ENCODE data around the gene PLEKHG3. TPM values are rescaled to one million over a fixed set of nuclear protein-coding genes. Genes with fewer than 3 reads are reported as not detected.

PLEKHG3 gene
- total RNA-seq, 1 experiment from 2014 or later = 34.0 TPM

DNA sequence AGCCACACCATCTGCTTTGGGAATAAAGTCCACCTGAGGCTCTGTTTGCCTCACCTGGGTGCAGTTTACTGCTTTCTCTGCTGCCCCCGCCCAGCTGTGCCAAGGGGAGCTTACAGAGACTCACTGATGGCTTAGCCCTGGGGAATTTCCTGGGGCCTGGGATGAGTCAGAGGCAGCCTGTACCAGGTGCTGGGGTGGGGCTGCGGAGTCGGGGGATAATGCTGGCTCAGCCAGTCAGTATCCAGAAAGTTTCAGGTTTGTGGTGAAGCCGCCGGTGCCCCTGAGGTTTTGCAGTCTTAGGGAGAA is 22.3 kb downstream of the PLEKHG3 start:
- no TSS peak for BruUV-seq (replicated peaks)
- DNase-seq (ENCODE audit: low read depth, low spot score) = no peak
- ChIA-PET CTCF (no interaction called here), POLR2A (no interaction called here)
- Histone ChIP-seq H3K27me3 (ENCODE audit: control insufficient read depth, insufficient read depth, low read length) (no peaks in the 10 kb centered on the region), H3K4me3 (ENCODE audit: low read depth in 2 of 2, low read length in 2 of 2) (no peak overlapping the region), H3K36me3 (ENCODE audit: control insufficient read depth, insufficient read depth, low read length) (no peaks in the 10 kb centered on the region), H3K9me3 (ENCODE audit: control insufficient read depth, insufficient read depth, low read depth, low read length) (no peaks in the 10 kb centered on the region), H3K27ac (ENCODE audit: low read length) (no peak overlapping the region), H3K4me1 (ENCODE audit: control insufficient read depth, insufficient read depth, low read length) (peaks cover 12% of the 10 kb centered on the region; the same call in 1 of the 2 replicates)
- in situ Hi-C loops (cut with HindIII; ENCODE audit: low pct_unique_long_range_greater_than_20kb, low sequenced_read_pairs) = no loop called here
- intact Hi-C loops (cut with micrococcal nuclease; ENCODE audit: unreplicated experiment) = no loop called here
- TF ChIP-seq POLR2AphosphoS5 (IDR thresholded peaks at IDR 0.05; ENCODE audit: low read depth, low read length) (no peak), SIN3A (IDR thresholded peaks at IDR 0.05; ENCODE audit: borderline replicate concordance, insufficient read depth, low read depth, low read length) (no peak), TCF7L2 (IDR thresholded peaks at IDR 0.05; ENCODE audit: low read depth, low read length) (no peak)
- TF ChIP-seq, protein P1, sequence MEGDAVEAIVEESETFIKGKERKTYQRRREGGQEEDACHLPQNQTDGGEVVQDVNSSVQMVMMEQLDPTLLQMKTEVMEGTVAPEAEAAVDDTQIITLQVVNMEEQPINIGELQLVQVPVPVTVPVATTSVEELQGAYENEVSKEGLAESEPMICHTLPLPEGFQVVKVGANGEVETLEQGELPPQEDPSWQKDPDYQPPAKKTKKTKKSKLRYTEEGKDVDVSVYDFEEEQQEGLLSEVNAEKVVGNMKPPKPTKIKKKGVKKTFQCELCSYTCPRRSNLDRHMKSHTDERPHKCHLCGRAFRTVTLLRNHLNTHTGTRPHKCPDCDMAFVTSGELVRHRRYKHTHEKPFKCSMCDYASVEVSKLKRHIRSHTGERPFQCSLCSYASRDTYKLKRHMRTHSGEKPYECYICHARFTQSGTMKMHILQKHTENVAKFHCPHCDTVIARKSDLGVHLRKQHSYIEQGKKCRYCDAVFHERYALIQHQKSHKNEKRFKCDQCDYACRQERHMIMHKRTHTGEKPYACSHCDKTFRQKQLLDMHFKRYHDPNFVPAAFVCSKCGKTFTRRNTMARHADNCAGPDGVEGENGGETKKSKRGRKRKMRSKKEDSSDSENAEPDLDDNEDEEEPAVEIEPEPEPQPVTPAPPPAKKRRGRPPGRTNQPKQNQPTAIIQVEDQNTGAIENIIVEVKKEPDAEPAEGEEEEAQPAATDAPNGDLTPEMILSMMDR (IDR thresholded peaks at IDR 0.05) = no peak
- TF ChIP-seq, protein P2, sequence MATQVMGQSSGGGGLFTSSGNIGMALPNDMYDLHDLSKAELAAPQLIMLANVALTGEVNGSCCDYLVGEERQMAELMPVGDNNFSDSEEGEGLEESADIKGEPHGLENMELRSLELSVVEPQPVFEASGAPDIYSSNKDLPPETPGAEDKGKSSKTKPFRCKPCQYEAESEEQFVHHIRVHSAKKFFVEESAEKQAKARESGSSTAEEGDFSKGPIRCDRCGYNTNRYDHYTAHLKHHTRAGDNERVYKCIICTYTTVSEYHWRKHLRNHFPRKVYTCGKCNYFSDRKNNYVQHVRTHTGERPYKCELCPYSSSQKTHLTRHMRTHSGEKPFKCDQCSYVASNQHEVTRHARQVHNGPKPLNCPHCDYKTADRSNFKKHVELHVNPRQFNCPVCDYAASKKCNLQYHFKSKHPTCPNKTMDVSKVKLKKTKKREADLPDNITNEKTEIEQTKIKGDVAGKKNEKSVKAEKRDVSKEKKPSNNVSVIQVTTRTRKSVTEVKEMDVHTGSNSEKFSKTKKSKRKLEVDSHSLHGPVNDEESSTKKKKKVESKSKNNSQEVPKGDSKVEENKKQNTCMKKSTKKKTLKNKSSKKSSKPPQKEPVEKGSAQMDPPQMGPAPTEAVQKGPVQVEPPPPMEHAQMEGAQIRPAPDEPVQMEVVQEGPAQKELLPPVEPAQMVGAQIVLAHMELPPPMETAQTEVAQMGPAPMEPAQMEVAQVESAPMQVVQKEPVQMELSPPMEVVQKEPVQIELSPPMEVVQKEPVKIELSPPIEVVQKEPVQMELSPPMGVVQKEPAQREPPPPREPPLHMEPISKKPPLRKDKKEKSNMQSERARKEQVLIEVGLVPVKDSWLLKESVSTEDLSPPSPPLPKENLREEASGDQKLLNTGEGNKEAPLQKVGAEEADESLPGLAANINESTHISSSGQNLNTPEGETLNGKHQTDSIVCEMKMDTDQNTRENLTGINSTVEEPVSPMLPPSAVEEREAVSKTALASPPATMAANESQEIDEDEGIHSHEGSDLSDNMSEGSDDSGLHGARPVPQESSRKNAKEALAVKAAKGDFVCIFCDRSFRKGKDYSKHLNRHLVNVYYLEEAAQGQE (IDR thresholded peaks at IDR 0.05; ENCODE audit: insufficient read depth in 1 of 2, low read depth in 2 of 2, low read length in 1 of 2) = no peak
- peak; percentile 83 for ATAC-seq

DNA sequence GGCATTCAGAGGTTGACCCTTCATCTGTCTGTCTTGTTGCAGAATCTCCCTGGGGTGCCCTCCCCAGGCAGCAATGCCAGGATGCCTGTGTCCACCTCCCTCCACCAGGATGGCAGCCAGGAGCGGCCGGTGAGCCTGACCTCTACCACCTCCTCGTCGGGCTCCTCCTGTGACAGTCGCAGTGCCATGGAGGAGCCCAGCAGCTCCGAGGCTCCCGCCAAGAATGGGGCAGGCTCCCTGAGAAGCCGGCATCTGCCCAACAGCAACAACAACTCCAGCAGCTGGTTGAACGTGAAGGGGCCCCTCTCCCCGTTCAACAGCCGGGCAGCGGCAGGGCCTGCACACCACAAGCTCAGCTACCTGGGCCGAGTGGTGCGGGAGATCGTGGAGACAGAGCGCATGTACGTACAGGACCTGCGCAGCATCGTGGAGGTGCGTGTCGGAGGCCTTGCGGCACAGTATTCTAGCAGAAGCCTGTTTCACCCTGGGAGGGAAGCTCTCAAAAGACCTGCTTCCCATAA is 23.4 kb downstream of the PLEKHG3 start:
- ChIA-PET CTCF (no interaction called here), POLR2A (no interaction called here)
- intact Hi-C loops (cut with micrococcal nuclease; ENCODE audit: unreplicated experiment) (no loop called here), in situ Hi-C loops (cut with HindIII; ENCODE audit: low pct_unique_long_range_greater_than_20kb, low sequenced_read_pairs) (no loop called here)
- ATAC-seq (no peak), DNase-seq (ENCODE audit: low read depth, low spot score) (no peak)
- no peak overlapping the region for H3K4me3 ChIP-seq (ENCODE audit: low read depth in 2 of 2, low read length in 2 of 2)
- H3K9me3 ChIP-seq (ENCODE audit: control insufficient read depth, insufficient read depth, low read depth, low read length) = no peaks in the 10 kb centered on the region
- BruUV-seq (replicated peaks) = no TSS peak
- peaks cover 12% of the 10 kb centered on the region; the same call in 1 of the 2 replicates for H3K4me1 ChIP-seq (ENCODE audit: control insufficient read depth, insufficient read depth, low read length)
- H3K36me3 ChIP-seq (ENCODE audit: control insufficient read depth, insufficient read depth, low read length) = no peaks in the 10 kb centered on the region
- no peaks in the 10 kb centered on the region for H3K27me3 ChIP-seq (ENCODE audit: control insufficient read depth, insufficient read depth, low read length)
- no peak for TF ChIP-seq TCF7L2 (IDR thresholded peaks at IDR 0.05; ENCODE audit: low read depth, low read length)
- TF ChIP-seq POLR2AphosphoS5 (IDR thresholded peaks at IDR 0.05; ENCODE audit: low read depth, low read length) = no peak
- TF ChIP-seq SIN3A (IDR thresholded peaks at IDR 0.05; ENCODE audit: borderline replicate concordance, insufficient read depth, low read depth, low read length) = no peak
- TF ChIP-seq, protein P2 (IDR thresholded peaks at IDR 0.05; ENCODE audit: insufficient read depth in 1 of 2, low read depth in 2 of 2, low read length in 1 of 2) = no peak
- TF ChIP-seq, protein P1 (IDR thresholded peaks at IDR 0.05) = no peak
- no peak overlapping the region for H3K27ac ChIP-seq (ENCODE audit: low read length)
